Right lobe of liver (tissue), 4 donors: ENCODE results near the gene IQUB.

Experiments used
- CTCF ChIP-seq, 4 donors: fragments of 200-600 bp in 3 of 4; fragments of 450-650 bp in 1 of 4; IDR thresholded peaks; one replicate each; pipeline versions ENCODE4 v1.5.1 to v1.8.0; 2016 to 2022; ENCODE audit warnings: antibody characterized with exemption in 4 of 4, mild to moderate bottlenecking in 2 of 4
- POLR2A ChIP-seq: fragments of 450-650 bp; IDR thresholded peaks from one replicate; pipeline ENCODE4 v1.6.1; 2017; ENCODE audit warnings: antibody characterized with exemption, mild to moderate bottlenecking
- donor health status: DM: no; HTN: no; CAD: no.
- donor health status: DM: no; HTN: no; CAD: no.
- donor health status: DM: no; HTN: yes; CAD: no.

DNA sequence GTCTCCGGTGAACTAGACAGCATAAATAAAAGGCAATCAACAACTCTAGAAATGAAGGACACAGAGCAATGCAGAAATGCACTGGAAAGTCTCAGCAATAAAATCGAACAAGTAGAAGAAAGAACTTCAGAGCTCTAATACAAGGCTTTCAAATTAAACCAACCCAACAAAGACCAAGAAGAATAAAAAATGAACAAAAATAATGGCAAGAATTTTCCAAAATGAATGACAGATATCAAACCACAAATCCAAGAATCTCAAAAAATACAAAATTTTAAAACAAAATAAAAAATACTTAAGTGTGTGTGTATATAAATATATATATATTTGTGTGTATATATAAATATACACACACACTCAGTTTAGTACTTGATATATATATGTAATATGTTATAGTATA is 110.8 kb downstream of the IQUB start:
- TF ChIP-seq CTCF (IDR thresholded peaks at IDR 0.05), result no peak
- TF ChIP-seq POLR2A, result no peak
